Activated CD8-positive, alpha-beta T cell treated with anti-CD3 and anti-CD28 coated beads, Interleukin-2, amount 10 ng/mL, durations not matched to agents 7 days and 5 days (primary cell): ENCODE data around the gene KIAA0040. TPM values are rescaled to one million over a fixed set of nuclear protein-coding genes. Genes with fewer than 3 reads are reported as not detected.

ENCODE experiments used
- ATAC-seq: fragments of 150-1000 bp; cut with Tn5 transposase; one replicate; pipeline ENCODE4 v1.10.0; 2021; ENCODE audit warnings: moderate library complexity
- CTCF ChIA-PET: fragments of 350-600 bp; sonication (Branson Sonifier 250); formaldehyde crosslinking; loops from one replicate; lab custom pipeline; 2021; ENCODE audit warnings: antibody characterized with exemption; lab: Charles Lee
- POLR2A ChIA-PET: fragments of 350-600 bp; sonication (Branson Sonifier 250); formaldehyde crosslinking; loops from one replicate; lab custom pipeline; 2021; ENCODE audit warnings: antibody characterized with exemption; lab: Charles Lee
- DNase-seq: peaks from one replicate; pipeline ENCODE4 v3.0.0-alpha.2; 2020
- H3K27ac Mint-ChIP-seq: one replicate; pipeline ENCODE4 v1.8.0; 2021; ENCODE audit warnings: mild to moderate bottlenecking, mixed read lengths
- H3K27me3 Mint-ChIP-seq: one replicate; pipeline ENCODE4 v1.8.0; 2021; ENCODE audit warnings: low read depth, mixed read lengths
- H3K36me3 Mint-ChIP-seq: one replicate; pipeline ENCODE4 v1.8.0; 2021; ENCODE audit warnings: low read depth, mixed read lengths
- H3K4me1 Mint-ChIP-seq: one replicate; pipeline ENCODE4 v1.8.0; 2021; ENCODE audit warnings: low read depth, mixed read lengths
- H3K4me3 Mint-ChIP-seq: one replicate; pipeline ENCODE4 v1.8.0; 2021; ENCODE audit warnings: mild to moderate bottlenecking, mixed read lengths
- H3K9me3 Mint-ChIP-seq: one replicate; pipeline ENCODE4 v1.8.0; 2022; ENCODE audit warnings: mixed read lengths; ENCODE audit not compliant: insufficient read depth
- total RNA-seq, 2 experiments: library from RNA; stranded (reverse); gene quantifications; one replicate each; pipeline ENCODE4 v1.2.3, GENCODE V29; 2021

The KIAA0040 gene
- total RNA-seq, 2 experiments from 2014 or later = 50.8 to 51.0 TPM

DNA sequence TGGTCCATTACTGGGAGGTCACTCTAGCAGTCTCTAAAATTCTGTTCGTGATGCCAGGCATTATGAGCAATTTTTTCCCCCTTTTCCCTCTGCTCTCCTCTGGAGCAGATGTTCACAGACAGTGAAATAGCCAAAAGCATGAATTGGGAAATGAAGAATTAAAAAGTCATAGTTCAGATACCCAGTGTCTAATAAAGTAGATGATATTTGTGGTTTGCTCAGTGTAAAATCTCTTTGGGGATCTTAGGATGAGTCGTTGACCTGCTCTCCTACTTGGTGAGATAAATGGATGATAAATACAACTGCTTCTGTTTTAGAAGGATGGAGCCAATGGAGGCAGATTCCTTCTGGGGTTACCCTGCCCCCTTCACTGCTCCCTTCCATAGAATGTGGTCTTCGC lies 56.3 kb downstream of the KIAA0040 start:
- H3K9me3 Mint-ChIP-seq = no peaks in the 10 kb centered on the region
- POLR2A ChIA-PET = no interaction called here
- no peaks in the 10 kb centered on the region for H3K4me1 Mint-ChIP-seq

GRCh38 chr1:175134500-175134899 lies 58.1 kb downstream of the KIAA0040 start:
- Mint-ChIP-seq H3K4me1 (no peaks in the 10 kb centered on the region), H3K27ac (no peak overlapping the region), H3K36me3 (no peaks in the 10 kb centered on the region), H3K27me3 (peaks cover 29% of the 10 kb centered on the region), H3K9me3 (no peaks in the 10 kb centered on the region), H3K4me3 (no peak overlapping the region)
- ChIA-PET POLR2A (no interaction called here), CTCF (interaction anchor here (0.6 to 2.1 kb wide), 6 partner anchors 10 to 346 kb away, joined by 3 to 9 read pairs (median 4); no protein-coding TSS in a partner anchor)
- DNase-seq (no peak), ATAC-seq (no peak)

More for the DNA sequence above, 56.3 kb downstream of the KIAA0040 start:
- no peak overlapping the region for H3K27ac Mint-ChIP-seq
- ATAC-seq = no peak
- CTCF ChIA-PET = no interaction called here
- H3K36me3 Mint-ChIP-seq = no peaks in the 10 kb centered on the region
- no peak overlapping the region for H3K4me3 Mint-ChIP-seq
- no peak for DNase-seq
- H3K27me3 Mint-ChIP-seq = peaks cover 29% of the 10 kb centered on the region

GRCh38 chr1:175133673-175134435 lies 58.7 kb downstream of the KIAA0040 start:
- ChIA-PET POLR2A (no interaction called here), CTCF (interaction anchor here (0.6 to 2.1 kb wide), 7 partner anchors 9 to 346 kb away, joined by 3 to 9 read pairs (median 4); no protein-coding TSS in a partner anchor)
- Mint-ChIP-seq H3K4me1 (no peaks in the 10 kb centered on the region), H3K9me3 (no peaks in the 10 kb centered on the region), H3K27me3 (peaks cover 29% of the 10 kb centered on the region), H3K36me3 (no peaks in the 10 kb centered on the region), H3K4me3 (no peak overlapping the region), H3K27ac (no peak overlapping the region)
- no peak for ATAC-seq
- DNase-seq = no peak

GRCh38 chr1:175132436-175132835 lies 60.1 kb downstream of the KIAA0040 start:
- no peaks in the 10 kb centered on the region for H3K4me1 Mint-ChIP-seq
- POLR2A ChIA-PET = interaction anchor here (1.1 kb wide), 1 partner anchor 9 kb away, joined by 3 read pairs; no protein-coding TSS in a partner anchor
- H3K36me3 Mint-ChIP-seq = no peaks in the 10 kb centered on the region
- ATAC-seq (no peak), DNase-seq (no peak)
- H3K9me3 Mint-ChIP-seq = no peaks in the 10 kb centered on the region
- CTCF ChIA-PET = interaction anchor here (0.9 to 2.3 kb wide), 4 partner anchors 9 to 103 kb away, joined by 3 to 7 read pairs (median 4); no protein-coding TSS in a partner anchor
- H3K27me3 Mint-ChIP-seq = peaks cover 29% of the 10 kb centered on the region
- H3K27ac Mint-ChIP-seq = no peak overlapping the region
- H3K4me3 Mint-ChIP-seq = no peak overlapping the region

- Mint-ChIP-seq H3K9me3 (no peaks in the 10 kb centered on the region), H3K27me3 (peaks cover 21% of the 10 kb centered on the region), H3K36me3 (no peaks in the 10 kb centered on the region), H3K4me1 (no peaks in the 10 kb centered on the region), H3K4me3 (no peak overlapping the region), H3K27ac (no peak overlapping the region)
- ATAC-seq (no peak), DNase-seq (no peak)
- ChIA-PET POLR2A (no interaction called here), CTCF (interaction anchor here (2.3 kb wide), 1 partner anchor 15 kb away, joined by 7 read pairs; no protein-coding TSS in a partner anchor)
Observed at GRCh38 chr1:175131095-175131494, 61.5 kb downstream of the KIAA0040 start.

DNA sequence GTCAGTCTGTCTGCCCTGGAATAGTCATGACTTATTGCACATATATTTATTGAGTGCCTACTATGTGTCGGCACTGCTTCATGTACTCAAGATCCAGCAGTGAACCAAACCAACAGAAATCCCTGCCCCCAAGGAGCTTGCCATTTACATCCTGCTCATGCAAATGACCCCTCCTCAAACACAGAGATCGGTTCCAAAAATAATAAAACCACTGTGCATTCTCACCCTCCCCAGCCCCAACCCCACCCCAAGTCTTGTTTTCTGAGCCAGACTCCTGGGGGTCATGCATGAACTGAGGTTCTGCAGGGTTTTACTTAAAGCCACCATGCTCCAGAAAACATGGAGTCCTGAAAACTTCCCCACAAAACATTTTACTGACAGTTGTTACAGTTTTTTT lies 61.9 kb downstream of the KIAA0040 start:
- CTCF ChIA-PET = no interaction called here

DNA sequence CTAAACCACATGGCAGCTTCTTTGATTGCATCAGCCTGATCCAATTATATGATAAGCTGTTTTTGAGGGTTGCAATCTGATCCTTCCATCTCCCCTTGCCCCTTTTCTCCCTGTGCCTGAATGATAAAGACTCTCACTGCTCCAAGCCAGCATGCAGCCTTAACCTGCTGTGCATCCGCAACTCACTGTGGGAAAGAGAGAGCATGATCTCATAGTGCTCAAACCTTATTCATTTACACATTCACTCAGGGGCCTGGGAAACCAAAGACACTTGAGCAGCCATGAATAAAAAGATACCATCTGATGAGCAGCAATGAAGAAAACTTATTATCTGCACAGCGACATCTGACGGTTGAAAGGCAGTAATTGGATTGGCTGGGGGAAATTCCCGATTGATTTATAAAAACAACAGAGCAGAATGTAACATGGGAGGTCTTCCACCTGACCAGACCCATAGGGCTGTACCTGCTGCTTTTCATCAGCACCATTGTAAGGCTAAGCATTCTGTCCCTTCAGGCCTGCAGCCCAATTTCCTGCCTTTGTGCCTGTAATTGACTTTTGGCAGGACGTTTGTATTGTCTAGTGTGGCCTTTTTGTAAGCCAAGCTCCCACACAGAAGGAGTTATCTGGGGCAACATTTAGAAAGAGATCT lies 62.5 kb downstream of the KIAA0040 start:
- Mint-ChIP-seq H3K36me3 (no peaks in the 10 kb centered on the region), H3K4me3 (no peak overlapping the region), H3K9me3 (no peaks in the 10 kb centered on the region), H3K4me1 (no peaks in the 10 kb centered on the region), H3K27me3 (peaks cover 15% of the 10 kb centered on the region), H3K27ac (no peak overlapping the region)
- CTCF ChIA-PET = interaction anchor here (1.4 to 5.3 kb wide), 2 partner anchors 22 to 102 kb away, joined by 5 to 102 read pairs; no protein-coding TSS in a partner anchor
- ATAC-seq (no peak), DNase-seq (no peak)
- POLR2A ChIA-PET = no interaction called here

More for the DNA sequence above, 61.9 kb downstream of the KIAA0040 start:
- Mint-ChIP-seq H3K27me3 (peaks cover 16% of the 10 kb centered on the region), H3K4me3 (no peak overlapping the region), H3K27ac (no peak overlapping the region), H3K9me3 (no peaks in the 10 kb centered on the region), H3K4me1 (no peaks in the 10 kb centered on the region), H3K36me3 (no peaks in the 10 kb centered on the region)
- no peak for DNase-seq
- ATAC-seq = no peak
- POLR2A ChIA-PET = no interaction called here

GRCh38 chr1:175129644-175129996 lies 63.0 kb downstream of the KIAA0040 start:
- no peaks in the 10 kb centered on the region for H3K36me3 Mint-ChIP-seq
- H3K27me3 Mint-ChIP-seq = peaks cover 11% of the 10 kb centered on the region
- H3K4me1 Mint-ChIP-seq = no peaks in the 10 kb centered on the region
- no peak overlapping the region for H3K27ac Mint-ChIP-seq
- no peak for DNase-seq
- ATAC-seq = no peak
- no peaks in the 10 kb centered on the region for H3K9me3 Mint-ChIP-seq
- ChIA-PET POLR2A (no interaction called here), CTCF (interaction anchor here (1.0 to 5.3 kb wide), 3 partner anchors 16 to 101 kb away, joined by 3 to 102 read pairs (median 5); no protein-coding TSS in a partner anchor)
- H3K4me3 Mint-ChIP-seq = no peak overlapping the region

- ATAC-seq (no peak), DNase-seq (no peak)
- ChIA-PET CTCF (interaction anchor here (1.0 to 5.3 kb wide), 3 partner anchors 17 to 101 kb away, joined by 3 to 102 read pairs (median 5); no protein-coding TSS in a partner anchor), POLR2A (no interaction called here)
- H3K4me1 Mint-ChIP-seq = no peaks in the 10 kb centered on the region
- no peaks in the 10 kb centered on the region for H3K36me3 Mint-ChIP-seq
- no peak overlapping the region for H3K4me3 Mint-ChIP-seq
- H3K9me3 Mint-ChIP-seq = no peaks in the 10 kb centered on the region
- peaks cover 9% of the 10 kb centered on the region for H3K27me3 Mint-ChIP-seq
- H3K27ac Mint-ChIP-seq = no peak overlapping the region
Observed at GRCh38 chr1:175129182-175129581, 63.4 kb downstream of the KIAA0040 start.

DNA sequence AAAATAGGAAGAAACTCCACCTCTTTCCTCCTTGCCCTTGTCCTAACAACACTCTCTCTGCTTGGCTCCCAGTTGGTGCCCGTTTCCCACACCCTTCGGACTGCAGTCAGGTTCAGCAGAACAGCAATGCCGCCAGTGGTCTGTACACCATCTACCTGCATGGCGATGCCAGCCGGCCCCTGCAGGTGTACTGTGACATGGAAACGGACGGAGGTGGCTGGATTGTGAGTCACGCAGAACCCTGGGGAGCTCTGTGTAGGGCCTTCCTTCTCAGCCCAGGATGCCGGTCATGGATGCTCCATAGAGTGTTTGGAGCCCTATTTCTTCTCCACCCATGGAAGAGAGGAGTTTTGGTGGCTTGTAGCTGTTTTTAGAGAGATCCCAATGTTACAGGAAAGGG lies 64.1 kb downstream of the KIAA0040 start:
- ChIA-PET CTCF (interaction anchor here (1.0 to 5.3 kb wide), 3 partner anchors 18 to 190 kb away, joined by 3 to 102 read pairs (median 3); no protein-coding TSS in a partner anchor), POLR2A (no interaction called here)
- Mint-ChIP-seq H3K4me1 (no peaks in the 10 kb centered on the region), H3K27ac (no peak overlapping the region), H3K9me3 (no peaks in the 10 kb centered on the region), H3K27me3 (peaks cover 9% of the 10 kb centered on the region), H3K4me3 (no peak overlapping the region), H3K36me3 (no peaks in the 10 kb centered on the region)
- no peak for ATAC-seq
- no peak for DNase-seq

- H3K27ac Mint-ChIP-seq = no peak overlapping the region
- ChIA-PET CTCF (interaction anchor here (0.8 to 5.3 kb wide), 4 partner anchors 24 to 191 kb away, joined by 3 to 102 read pairs (median 18); no protein-coding TSS in a partner anchor), POLR2A (no interaction called here)
- no peaks in the 10 kb centered on the region for H3K36me3 Mint-ChIP-seq
- no peak overlapping the region for H3K4me3 Mint-ChIP-seq
- no peaks in the 10 kb centered on the region for H3K9me3 Mint-ChIP-seq
- peaks cover 6% of the 10 kb centered on the region for H3K27me3 Mint-ChIP-seq
- H3K4me1 Mint-ChIP-seq = no peaks in the 10 kb centered on the region
- DNase-seq (no peak), ATAC-seq (no peak)
Observed at GRCh38 chr1:175127565-175127964, 65.0 kb downstream of the KIAA0040 start.
